Endothelial cell of umbilical vein (primary cell): ENCODE results near the gene KLHL30. TPM values are rescaled to one million over a fixed set of nuclear protein-coding genes. Genes with fewer than 3 reads are reported as not detected.

Experiments used
- BruUV-seq: library from RNA; stranded (reverse); fragments of 400-500 nt; replicated peaks from 2 replicates; lab custom pipeline; 2021; lab: Mats Ljungman, UMichigan
- CTCF ChIA-PET: fragments of 300-600, 350-600 bp; sonication (Branson Sonifier 250); formaldehyde crosslinking; loops from one replicate; lab custom pipeline; 2021; ENCODE audit warnings: antibody characterized with exemption, inconsistent platforms; lab: Charles Lee
- POLR2A ChIA-PET: fragments of 300-600, 350-600 bp; sonication (Branson Sonifier 250); formaldehyde crosslinking; loops from one replicate; lab custom pipeline; 2021; ENCODE audit warnings: antibody characterized with exemption, inconsistent platforms; lab: Charles Lee
- DNase-seq: peaks from one replicate; pipeline ENCODE4 v3.0.0-alpha.2; 2011; ENCODE audit warnings: low read depth, low spot score
- FAIRE-seq: peaks from 2 replicates; lab custom pipeline; 2011; peaks lifted over from hg19 to GRCh38; lab: Jason Lieb, UNC
- H2AFZ ChIP-seq: 2 replicates; pipeline ENCODE4 v1.6.0; 2012; ENCODE audit warnings: low read depth, low read length, control low read depth, inconsistent platforms
- H3K27ac ChIP-seq: 2 replicates; pipeline ENCODE4 v1.5.1; 2011; ENCODE audit warnings: low read depth, mild to moderate bottlenecking, control low read depth, low read length, moderate library complexity; ENCODE audit not compliant: insufficient read depth
- H3K27me3 ChIP-seq, 2 experiments: 2 replicates each; pipeline versions ENCODE4 v1.6.0 to v1.6.1; 2011; ENCODE audit warnings: low read length in 2 of 2, mixed read lengths in 1 of 2; ENCODE audit not compliant: control insufficient read depth in 2 of 2, insufficient read depth in 2 of 2
- H3K36me3 ChIP-seq, 2 experiments: 2 replicates in 1 of 2; 3 replicates in 1 of 2; pipeline ENCODE4 v1.5.1; 2011; ENCODE audit warnings: low read length in 2 of 2, mild to moderate bottlenecking in 1 of 2, moderate library complexity in 1 of 2; ENCODE audit not compliant: control insufficient read depth in 2 of 2, insufficient read depth in 2 of 2; ENCODE audit errors: extremely low read depth in 1 of 2
- H3K4me1 ChIP-seq: 3 replicates; pipeline ENCODE4 v1.5.1; 2011; ENCODE audit warnings: mild to moderate bottlenecking, low read length; ENCODE audit not compliant: control insufficient read depth, insufficient read depth; ENCODE audit errors: extremely low read depth
- H3K4me2 ChIP-seq: 2 replicates; pipeline ENCODE4 v1.6.1; 2011; ENCODE audit warnings: low read length, control low read depth, mixed read lengths; ENCODE audit not compliant: insufficient read depth
- H3K4me3 ChIP-seq, 3 experiments: fragments of 200-600 bp in 1 of 3; sonication (generic), shearing (Covaris generic) in 1 of 3; replicated peaks in 1 of 3; 2 replicates each; pipeline ENCODE4 v1.5.1; 2011 to 2016; ENCODE audit warnings: control low read depth in 3 of 3, low read length in 3 of 3, mild to moderate bottlenecking in 2 of 3, inconsistent platforms in 1 of 3, low read depth in 1 of 3, moderate library complexity in 1 of 3; ENCODE audit not compliant: insufficient read depth in 1 of 3
- H3K79me2 ChIP-seq: 2 replicates; pipeline ENCODE4 v1.6.0; 2012; ENCODE audit warnings: low read length, inconsistent platforms; ENCODE audit not compliant: control insufficient read depth, insufficient read depth
- H3K9ac ChIP-seq: replicated peaks from 2 replicates; pipeline ENCODE3; 2011; ENCODE audit warnings: low read length, control low read depth; ENCODE audit not compliant: insufficient read depth; ENCODE audit errors: extremely low read depth
- H3K9me1 ChIP-seq: replicated peaks from 3 replicates; pipeline ENCODE4 v1.6.0; 2011; ENCODE audit warnings: mild to moderate bottlenecking, low read length; ENCODE audit not compliant: control insufficient read depth, insufficient read depth; ENCODE audit errors: extremely low read depth
- H3K9me3 ChIP-seq: replicated peaks from 2 replicates; pipeline ENCODE4 v1.5.1; 2012; ENCODE audit warnings: low read length, inconsistent platforms; ENCODE audit not compliant: control insufficient read depth, insufficient read depth
- H4K20me1 ChIP-seq: replicated peaks from 2 replicates; pipeline ENCODE3; 2011; ENCODE audit warnings: mild to moderate bottlenecking, low read length; ENCODE audit not compliant: control insufficient read depth, insufficient read depth; ENCODE audit errors: extremely low read depth
- EZH2 ChIP-seq: IDR thresholded peaks from 2 replicates; pipeline ENCODE4 v1.6.1; 2012; ENCODE audit warnings: borderline replicate concordance, low read depth, mild to moderate bottlenecking, moderate library complexity, low read length, inconsistent platforms; ENCODE audit not compliant: severe bottlenecking
- FOS ChIP-seq: IDR thresholded peaks from 2 replicates; pipeline ENCODE4 v1.6.1; 2011; ENCODE audit warnings: mild to moderate bottlenecking, low read length, moderate library complexity, borderline replicate concordance; ENCODE audit not compliant: insufficient read depth
- GATA2 ChIP-seq: IDR thresholded peaks from 2 replicates; pipeline ENCODE4 v1.7.0; 2011; ENCODE audit warnings: low read depth, mild to moderate bottlenecking, moderate library complexity, mixed read lengths, low read length; ENCODE audit not compliant: insufficient read length, insufficient read depth
- JUN ChIP-seq: IDR thresholded peaks from 2 replicates; pipeline ENCODE4 v1.6.1; 2011; ENCODE audit warnings: borderline replicate concordance, low read depth; ENCODE audit not compliant: insufficient read length, insufficient read depth
- MYC ChIP-seq: IDR thresholded peaks from one replicate; pipeline ENCODE4 v1.6.1; 2011; ENCODE audit warnings: mild to moderate bottlenecking, low read depth, low read length
- POLR2A ChIP-seq: IDR thresholded peaks from 2 replicates; pipeline ENCODE4 v1.6.1; 2012; ENCODE audit warnings: low read depth, mild to moderate bottlenecking, control low read depth, low read length
- POLR2AphosphoS5 ChIP-seq: IDR thresholded peaks from 2 replicates; pipeline ENCODE4 v1.6.1; 2012; ENCODE audit warnings: low read depth, mild to moderate bottlenecking, control low read depth, low read length, moderate library complexity; ENCODE audit not compliant: insufficient read depth
- dilution Hi-C: fragments of 300-500 bp; cut with MboI; formaldehyde crosslinking; loops from one replicate; pipeline ENCODE4 v1.15.0; 2019; ENCODE audit warnings: low sequenced_read_pairs; ENCODE audit not compliant: extremely low pct_ligation_motif_present
- intact Hi-C: fragments of 100-400 bp; cut with micrococcal nuclease; formaldehyde crosslinking; loops from one replicate; pipeline ENCODE4 v1.10.0; 2022
- polyA plus RNA-seq, 4 experiments: library from polyadenylated mRNA; depleted of rRNA in 3 of 4; stranded (reverse) in 3 of 4; unstranded in 1 of 4; fragments of >200 nt; gene quantifications; 2 replicates each; pipeline versions ENCODE4 v1.2.1 to v1.2.3, GENCODE V29; 2011 to 2012; ENCODE audit warnings: missing spikeins in 1 of 4
- total RNA-seq: library from RNA; stranded (reverse); gene quantifications from 2 replicates; pipeline ENCODE4 v1.2.3, GENCODE V29; 2021
- TF ChIP-seq, protein P1 (sequence below), 2 donors: IDR thresholded peaks; 1 replicate in 1 of 2; 2 replicates in 1 of 2; pipeline ENCODE4 v1.5.1; 2011; ENCODE audit warnings: low read length in 2 of 2, mild to moderate bottlenecking in 2 of 2, moderate library complexity in 2 of 2, control low read depth in 1 of 2, inconsistent platforms in 1 of 2, low read depth in 1 of 2; ENCODE audit not compliant: insufficient read depth in 1 of 2; ENCODE audit errors: extremely low read depth in 1 of 2
- TF ChIP-seq, protein P2 (sequence below): IDR thresholded peaks from 2 replicates; pipeline ENCODE4 v1.6.1; 2011; ENCODE audit not compliant: insufficient read depth, insufficient read length

Gene KLHL30
- total and polyA plus RNA-seq, 2 donors (not counting 3 experiments of a cell fraction or from before 2014, with no cell fraction given), result not detected

DNA sequence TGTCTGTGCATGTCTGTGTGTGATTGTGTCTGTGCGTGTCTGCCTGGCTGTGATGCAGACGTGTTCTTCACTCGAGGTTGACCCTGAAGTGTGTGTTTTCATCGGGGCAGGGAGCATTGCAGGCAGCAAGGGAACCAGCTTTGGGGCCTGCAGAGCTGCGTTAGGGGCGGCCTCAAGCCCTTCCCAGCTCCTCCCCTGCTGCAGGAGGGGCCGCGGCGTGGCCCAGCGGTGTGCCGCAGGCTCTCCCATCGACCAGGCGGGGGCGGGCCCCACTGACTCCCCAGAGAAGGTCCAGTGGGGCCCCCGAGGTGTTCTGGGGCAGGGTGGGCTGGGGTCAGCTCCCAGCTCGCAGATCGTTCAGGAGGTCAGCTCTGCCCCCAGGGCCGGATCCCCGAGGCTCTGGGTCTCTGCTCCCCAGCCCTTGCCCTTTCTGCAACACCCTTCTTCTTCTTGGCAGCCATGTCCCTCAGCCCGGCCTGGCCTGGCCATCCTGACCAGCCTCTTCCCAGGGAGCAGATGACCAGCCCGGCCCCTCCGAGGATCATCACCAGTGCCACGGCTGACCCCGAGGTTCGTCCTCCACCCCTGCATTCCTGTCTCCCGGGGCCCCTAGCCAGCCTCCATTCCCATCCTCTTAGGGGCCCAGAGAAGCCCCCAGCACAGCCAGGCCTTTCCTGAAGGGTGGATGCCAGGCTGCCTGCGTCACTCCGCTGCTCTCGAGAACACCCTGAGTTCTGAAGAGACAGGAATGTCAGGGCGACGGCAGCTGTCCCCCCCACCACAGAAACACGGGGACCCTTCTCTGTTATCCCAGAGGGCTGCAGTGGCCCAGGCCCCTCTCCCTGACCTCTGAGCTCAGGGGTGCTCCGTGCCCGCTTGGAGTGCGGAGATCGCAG, 11.1 kb upstream of the KLHL30 start:
- no peak for DNase-seq
- intact Hi-C loops, result no loop called here
- no peaks in the 10 kb centered on the region for H3K4me1 ChIP-seq
- ChIA-PET CTCF (interaction anchor here (0.7 to 1.0 kb wide), 3 partner anchors 10 to 204 kb away, joined by 3 to 5 read pairs (median 3); no protein-coding TSS in a partner anchor), POLR2A (interaction anchor here (0.7 kb wide), 1 partner anchor 11 kb away, joined by 7 read pairs; no protein-coding TSS in a partner anchor)
- no peak for FAIRE-seq
- H3K27me3 ChIP-seq, result no peaks in the 10 kb centered on the region
- no peaks in the 10 kb centered on the region for H3K79me2 ChIP-seq
- H3K4me3 ChIP-seq, result no peak overlapping the region
- H3K9me1 ChIP-seq, result no peaks in the 10 kb centered on the region
- no peaks in the 10 kb centered on the region for H3K36me3 ChIP-seq
- no peak overlapping the region for H3K9ac ChIP-seq
- TF ChIP-seq GATA2 (no peak), MYC (no peak)
- no peak overlapping the region for H2AFZ ChIP-seq
- dilution Hi-C loops, result no loop called here
- no peaks in the 10 kb centered on the region for H3K9me3 ChIP-seq
- no TSS peak for BruUV-seq
- H3K27ac ChIP-seq, result no peak overlapping the region
- H4K20me1 ChIP-seq, result no peaks in the 10 kb centered on the region
- H3K4me2 ChIP-seq, result no peak overlapping the region

DNA sequence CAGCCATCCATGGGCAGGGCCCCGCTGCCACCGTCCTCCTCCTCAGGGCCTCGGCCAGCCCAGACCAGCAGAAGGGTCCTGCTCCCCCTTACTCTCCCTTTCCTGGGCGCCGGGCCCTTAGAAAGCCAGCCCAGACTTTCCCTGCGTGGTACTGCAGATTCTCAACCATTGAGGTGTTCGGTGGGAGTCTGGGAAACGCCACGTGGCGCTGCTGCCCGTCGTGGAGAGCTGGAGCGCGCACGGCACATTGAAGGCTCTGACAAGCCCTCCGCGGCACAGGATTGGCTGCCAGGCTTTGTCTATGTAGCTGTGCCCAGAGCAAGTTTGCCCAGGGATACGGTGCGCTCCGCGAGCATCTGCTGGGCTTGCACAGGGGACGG, 10.4 kb upstream of the KLHL30 start:
- Histone ChIP-seq H3K9ac (no peak overlapping the region), H3K27me3 (no peaks in the 10 kb centered on the region), H3K9me3 (no peaks in the 10 kb centered on the region), H3K4me2 (no peak overlapping the region), H3K36me3 (no peaks in the 10 kb centered on the region), H3K9me1 (no peaks in the 10 kb centered on the region), H3K4me3 (no peak overlapping the region), H3K4me1 (no peaks in the 10 kb centered on the region), H2AFZ (no peak overlapping the region), H4K20me1 (no peaks in the 10 kb centered on the region), H3K79me2 (no peaks in the 10 kb centered on the region), H3K27ac (no peak overlapping the region)
- POLR2A ChIA-PET, result no interaction called here
- FAIRE-seq (no peak), DNase-seq (no peak)
- intact Hi-C loops, result no loop called here
- BruUV-seq, result no TSS peak
- CTCF ChIA-PET, result interaction anchor here (0.7 to 0.8 kb wide), 2 partner anchors 135 kb away, joined by 3 read pairs; no protein-coding TSS in a partner anchor
- dilution Hi-C loops, result no loop called here
- TF ChIP-seq, protein P1, sequence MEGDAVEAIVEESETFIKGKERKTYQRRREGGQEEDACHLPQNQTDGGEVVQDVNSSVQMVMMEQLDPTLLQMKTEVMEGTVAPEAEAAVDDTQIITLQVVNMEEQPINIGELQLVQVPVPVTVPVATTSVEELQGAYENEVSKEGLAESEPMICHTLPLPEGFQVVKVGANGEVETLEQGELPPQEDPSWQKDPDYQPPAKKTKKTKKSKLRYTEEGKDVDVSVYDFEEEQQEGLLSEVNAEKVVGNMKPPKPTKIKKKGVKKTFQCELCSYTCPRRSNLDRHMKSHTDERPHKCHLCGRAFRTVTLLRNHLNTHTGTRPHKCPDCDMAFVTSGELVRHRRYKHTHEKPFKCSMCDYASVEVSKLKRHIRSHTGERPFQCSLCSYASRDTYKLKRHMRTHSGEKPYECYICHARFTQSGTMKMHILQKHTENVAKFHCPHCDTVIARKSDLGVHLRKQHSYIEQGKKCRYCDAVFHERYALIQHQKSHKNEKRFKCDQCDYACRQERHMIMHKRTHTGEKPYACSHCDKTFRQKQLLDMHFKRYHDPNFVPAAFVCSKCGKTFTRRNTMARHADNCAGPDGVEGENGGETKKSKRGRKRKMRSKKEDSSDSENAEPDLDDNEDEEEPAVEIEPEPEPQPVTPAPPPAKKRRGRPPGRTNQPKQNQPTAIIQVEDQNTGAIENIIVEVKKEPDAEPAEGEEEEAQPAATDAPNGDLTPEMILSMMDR (IDR thresholded peaks at IDR 0.05; ENCODE audit: extremely low read depth in 1 of 2, insufficient read depth in 1 of 2, low read depth in 1 of 2, low read length in 2 of 2), result no peak
- TF ChIP-seq POLR2A (no peak), JUN (no peak), GATA2 (no peak), FOS (no peak), POLR2AphosphoS5 (no peak), MYC (no peak), EZH2 (no peak)
- TF ChIP-seq, protein P2, sequence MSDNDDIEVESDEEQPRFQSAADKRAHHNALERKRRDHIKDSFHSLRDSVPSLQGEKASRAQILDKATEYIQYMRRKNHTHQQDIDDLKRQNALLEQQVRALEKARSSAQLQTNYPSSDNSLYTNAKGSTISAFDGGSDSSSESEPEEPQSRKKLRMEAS, result no peak
